ENCODE data around the gene KIF1A.

DNA sequence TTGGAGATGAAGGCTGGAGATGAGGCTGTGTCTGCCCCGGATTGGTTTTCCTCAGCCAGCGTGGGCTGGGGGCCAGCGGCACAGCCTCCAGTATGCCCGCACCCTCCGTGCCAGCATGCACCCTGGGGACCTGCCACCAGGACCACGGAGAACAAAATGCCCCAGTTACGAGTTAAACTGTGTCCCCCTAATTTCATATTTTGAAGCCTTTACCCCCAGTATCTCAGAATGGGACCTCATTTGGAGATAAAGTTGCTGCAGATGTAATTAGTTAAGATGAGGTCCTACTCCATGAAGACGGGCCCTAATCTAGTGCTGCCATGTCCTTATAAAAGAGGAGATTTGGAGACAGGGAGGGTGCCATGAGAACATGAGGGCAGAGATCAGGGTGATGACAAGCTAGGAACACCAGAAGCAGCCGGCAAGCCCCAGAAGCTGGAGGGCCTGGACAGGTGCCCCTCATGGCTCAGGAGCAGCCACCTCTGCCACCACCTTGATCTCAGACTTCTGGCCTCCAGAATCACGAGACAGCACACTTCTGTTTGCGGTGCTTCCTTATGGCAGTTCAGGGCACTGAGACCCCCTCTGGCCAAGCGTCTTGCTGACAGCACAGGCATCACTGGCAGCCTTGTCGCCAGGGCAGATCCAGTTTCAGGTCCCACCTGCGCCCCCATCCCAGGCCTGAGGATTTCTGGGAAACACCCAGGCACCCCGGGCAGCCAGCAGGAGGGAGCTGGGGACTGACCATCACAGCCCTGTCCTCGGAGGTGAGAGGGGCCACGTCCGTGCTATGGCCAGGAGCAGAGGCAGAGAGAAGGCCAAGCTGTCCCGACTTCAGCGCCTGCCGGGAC, 29.4 kb downstream of the KIF1A start:
- TF ChIP-seq, protein P1, sequence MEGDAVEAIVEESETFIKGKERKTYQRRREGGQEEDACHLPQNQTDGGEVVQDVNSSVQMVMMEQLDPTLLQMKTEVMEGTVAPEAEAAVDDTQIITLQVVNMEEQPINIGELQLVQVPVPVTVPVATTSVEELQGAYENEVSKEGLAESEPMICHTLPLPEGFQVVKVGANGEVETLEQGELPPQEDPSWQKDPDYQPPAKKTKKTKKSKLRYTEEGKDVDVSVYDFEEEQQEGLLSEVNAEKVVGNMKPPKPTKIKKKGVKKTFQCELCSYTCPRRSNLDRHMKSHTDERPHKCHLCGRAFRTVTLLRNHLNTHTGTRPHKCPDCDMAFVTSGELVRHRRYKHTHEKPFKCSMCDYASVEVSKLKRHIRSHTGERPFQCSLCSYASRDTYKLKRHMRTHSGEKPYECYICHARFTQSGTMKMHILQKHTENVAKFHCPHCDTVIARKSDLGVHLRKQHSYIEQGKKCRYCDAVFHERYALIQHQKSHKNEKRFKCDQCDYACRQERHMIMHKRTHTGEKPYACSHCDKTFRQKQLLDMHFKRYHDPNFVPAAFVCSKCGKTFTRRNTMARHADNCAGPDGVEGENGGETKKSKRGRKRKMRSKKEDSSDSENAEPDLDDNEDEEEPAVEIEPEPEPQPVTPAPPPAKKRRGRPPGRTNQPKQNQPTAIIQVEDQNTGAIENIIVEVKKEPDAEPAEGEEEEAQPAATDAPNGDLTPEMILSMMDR (IDR thresholded peaks at IDR 0.05; ENCODE audit: extremely low read depth in 1 of 2, insufficient read depth in 1 of 2, low read depth in 1 of 2, low read length in 2 of 2): no peak
- no peak for TF ChIP-seq POLR2A (IDR thresholded peaks at IDR 0.05; ENCODE audit: low read depth, low read length)
- no peak for TF ChIP-seq POLR2AphosphoS5 (IDR thresholded peaks at IDR 0.05; ENCODE audit: insufficient read depth, low read depth, low read length)
- no peak for TF ChIP-seq EZH2 (IDR thresholded peaks at IDR 0.05; ENCODE audit: borderline replicate concordance, low read depth, low read length, severe bottlenecking)
- TF ChIP-seq, protein P2, sequence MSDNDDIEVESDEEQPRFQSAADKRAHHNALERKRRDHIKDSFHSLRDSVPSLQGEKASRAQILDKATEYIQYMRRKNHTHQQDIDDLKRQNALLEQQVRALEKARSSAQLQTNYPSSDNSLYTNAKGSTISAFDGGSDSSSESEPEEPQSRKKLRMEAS (IDR thresholded peaks at IDR 0.05; ENCODE audit: insufficient read depth, insufficient read length): no peak
- TF ChIP-seq MYC (IDR thresholded peaks at IDR 0.05; ENCODE audit: low read depth, low read length): no peak
- no peak for TF ChIP-seq GATA2 (IDR thresholded peaks at IDR 0.05; ENCODE audit: insufficient read depth, insufficient read length, low read depth, low read length)

Measured in endothelial cell of umbilical vein (primary cell).